Measurements from ENCODE around the gene GDNF.
"Not testable (repeated sequence)": the region's sequence is repeated elsewhere in the genome, so short reads cannot be mapped to it uniquely, and the experiment has no call there.

GDNF gene

DNA sequence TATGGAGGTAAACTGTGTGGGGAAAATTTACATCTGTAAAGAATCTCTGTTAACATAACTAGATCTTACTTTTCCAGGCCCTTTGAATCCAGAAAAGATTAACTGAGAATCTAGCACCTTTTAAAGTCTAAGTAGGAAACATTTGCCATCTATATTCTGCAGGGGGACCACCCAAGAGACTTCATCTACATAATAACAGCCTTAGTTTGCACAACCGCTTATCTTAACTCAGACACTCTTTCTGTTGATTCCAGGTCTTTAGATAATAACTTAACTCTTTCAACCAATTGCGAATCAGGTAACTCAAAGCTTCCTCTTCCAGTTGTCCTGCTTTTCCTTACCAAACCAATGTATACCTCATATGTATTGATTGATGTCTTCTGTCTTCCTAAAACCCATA is 53.4 kb downstream of the GDNF start:
- no peak for DNase-seq (ENCODE audit: low spot score)

DNA sequence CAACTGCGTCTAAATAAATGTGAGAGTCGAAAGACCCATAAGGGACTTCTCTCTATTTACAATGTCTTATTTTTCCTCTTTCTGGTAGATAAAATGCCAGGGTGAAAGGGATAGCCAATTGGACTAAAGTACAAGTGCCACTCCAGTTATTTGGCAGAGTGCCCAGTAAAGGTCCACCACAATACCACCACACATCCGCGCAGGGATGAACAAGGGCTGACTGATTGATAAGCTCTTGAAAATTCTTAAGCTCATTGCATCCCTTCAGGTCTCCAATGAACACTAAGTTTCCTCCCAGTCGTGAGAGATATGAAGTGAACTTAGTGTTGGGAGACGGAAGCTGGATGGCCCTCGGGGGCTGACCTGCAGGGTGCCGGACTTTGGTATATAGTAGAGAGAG is 58.4 kb downstream of the GDNF start:
- DNase-seq (ENCODE audit: low spot score) = not testable (repeated sequence)

DNA sequence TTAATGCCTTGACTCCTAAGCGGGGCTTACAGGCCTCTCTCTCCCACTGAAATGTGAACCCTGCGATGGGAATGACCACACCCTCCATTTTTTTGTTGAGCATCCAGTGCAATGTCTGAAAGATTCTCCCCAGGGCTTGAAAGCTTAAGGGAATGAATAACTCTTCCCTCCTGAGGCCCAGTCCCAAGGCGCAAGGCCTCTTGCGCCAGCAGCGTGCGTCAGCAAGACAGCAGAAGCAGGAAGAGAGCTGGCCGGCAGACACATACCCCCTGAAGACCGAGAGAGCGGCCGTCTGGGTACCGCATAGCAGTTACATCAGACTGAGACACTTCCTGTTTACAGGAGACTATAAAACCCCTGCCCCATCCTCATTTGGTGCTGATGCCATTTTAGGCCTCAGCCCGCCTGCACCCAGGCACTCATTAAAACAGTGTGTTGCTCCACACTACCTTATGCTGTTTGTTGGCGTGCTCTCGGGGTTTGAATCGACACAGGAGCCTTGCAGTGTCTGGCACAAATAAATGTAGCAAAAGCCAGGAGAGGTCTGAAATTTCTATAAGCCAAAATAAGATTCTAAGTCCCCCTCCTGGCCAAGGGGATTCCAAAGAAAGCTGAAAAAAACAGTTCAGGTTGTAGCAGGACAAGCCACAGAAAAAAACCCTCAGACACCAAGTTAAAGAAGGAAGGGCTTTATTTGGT is 62.3 kb downstream of the GDNF start:
- no peak for DNase-seq (ENCODE audit: low spot score)

DNA sequence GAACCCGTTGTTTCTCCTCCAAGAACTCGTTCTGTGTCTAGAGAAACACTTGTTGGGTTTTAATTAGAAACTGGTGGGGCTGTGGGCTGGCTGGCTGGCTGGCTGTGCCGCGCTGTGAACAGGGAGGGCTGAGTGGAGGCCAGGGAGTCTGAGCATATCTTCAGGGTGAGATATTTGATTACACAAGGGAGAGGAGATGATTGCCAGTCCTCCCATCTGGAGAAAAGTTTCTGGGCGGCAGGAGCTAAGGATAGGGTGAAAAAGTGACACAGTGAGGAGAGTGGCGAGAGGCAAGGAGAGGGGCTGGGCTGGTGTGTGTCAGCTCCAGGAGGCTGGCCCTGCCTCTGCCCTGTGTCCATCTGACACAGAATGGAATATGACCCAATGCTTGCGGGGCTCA is 63.0 kb downstream of the GDNF start:
- no peak for DNase-seq (ENCODE audit: low spot score)

DNA sequence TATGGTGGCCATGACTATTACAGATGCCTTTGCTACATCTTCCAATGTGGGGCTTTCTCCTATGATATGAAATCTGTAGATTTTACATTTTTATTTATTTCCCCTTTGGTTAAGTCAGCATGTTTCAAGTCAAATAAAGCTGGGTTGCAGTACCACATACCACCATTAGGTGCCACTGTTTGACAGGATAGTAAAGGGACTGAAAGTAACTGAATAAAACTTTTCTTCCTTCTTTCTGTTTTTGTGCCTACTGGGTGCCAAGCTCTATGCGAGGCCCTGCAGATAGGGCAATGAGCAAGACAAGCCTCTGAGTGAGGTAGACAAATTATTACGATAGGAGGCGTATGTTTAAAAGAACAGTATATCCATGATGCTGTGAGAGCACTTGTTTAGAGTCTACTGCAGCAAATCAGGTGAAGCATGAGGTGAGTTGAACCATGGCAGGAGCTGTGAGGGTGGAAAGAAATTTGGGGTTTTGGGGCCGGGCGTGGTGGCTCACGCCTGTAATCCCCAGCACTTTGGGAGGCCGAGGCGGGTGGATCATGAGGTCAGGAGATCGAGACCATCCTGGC is 64.8 kb downstream of the GDNF start:
- DNase-seq (ENCODE audit: low spot score) = peak; percentile 33

DNA sequence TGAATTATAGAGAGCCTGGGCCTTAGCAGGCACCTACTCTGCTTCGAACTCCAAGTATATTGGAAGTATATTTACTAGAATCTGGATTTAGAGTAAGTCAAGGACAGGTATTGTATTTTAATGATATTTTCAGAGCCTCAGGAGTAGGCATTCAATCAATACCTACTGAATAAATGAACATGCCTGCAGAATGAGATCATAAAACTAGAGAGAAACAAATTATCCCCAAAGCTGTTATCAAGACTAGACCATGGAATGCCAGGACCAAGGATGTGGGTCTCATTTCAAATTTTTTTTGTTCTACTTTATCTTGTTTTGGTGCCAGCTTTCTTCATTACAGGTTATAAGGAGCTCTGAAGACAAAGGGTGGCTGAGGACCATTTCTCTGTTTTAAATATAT is 66.0 kb downstream of the GDNF start:
- no peak for DNase-seq (ENCODE audit: low spot score)

DNA sequence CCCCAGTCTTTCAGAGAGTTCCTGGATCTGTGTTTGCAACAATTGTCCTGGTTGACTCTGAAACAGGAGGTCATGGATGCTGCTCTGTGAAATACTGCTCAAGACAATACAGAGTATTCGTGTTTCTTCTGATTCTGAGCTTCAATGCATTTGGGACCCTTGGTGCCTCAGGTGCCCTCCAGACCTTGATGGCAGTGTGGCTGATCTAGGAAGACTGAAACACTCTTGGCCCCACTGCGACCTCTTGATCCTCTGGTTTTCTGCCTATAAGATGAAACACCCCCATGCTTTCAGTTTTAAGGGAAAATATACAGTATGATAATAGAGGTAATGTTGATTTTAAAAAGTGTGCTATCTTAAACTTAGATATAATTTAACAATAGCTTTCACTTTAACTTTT is 67.6 kb downstream of the GDNF start:
- no peak for DNase-seq (ENCODE audit: low spot score)

DNA sequence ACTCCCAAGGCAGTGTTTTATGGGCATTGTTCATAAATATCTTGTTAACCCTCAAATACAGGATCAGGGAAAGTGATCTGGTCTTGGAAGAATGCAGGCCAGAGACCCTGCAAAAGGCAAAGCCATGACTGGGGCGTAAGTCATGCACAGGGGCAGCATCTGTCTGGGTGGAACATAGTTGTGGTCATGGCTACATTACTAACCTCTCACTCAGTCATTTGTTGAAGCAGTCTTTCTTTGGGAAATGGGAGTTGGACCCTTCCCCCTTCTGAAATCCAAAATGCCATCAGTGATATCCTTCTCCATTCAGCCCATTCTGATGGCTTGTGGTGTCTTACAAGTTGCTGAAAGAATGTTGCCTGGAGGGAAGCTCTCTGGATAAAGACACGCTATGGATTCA is 68.1 kb downstream of the GDNF start:
- no peak for DNase-seq (ENCODE audit: low spot score)

DNA sequence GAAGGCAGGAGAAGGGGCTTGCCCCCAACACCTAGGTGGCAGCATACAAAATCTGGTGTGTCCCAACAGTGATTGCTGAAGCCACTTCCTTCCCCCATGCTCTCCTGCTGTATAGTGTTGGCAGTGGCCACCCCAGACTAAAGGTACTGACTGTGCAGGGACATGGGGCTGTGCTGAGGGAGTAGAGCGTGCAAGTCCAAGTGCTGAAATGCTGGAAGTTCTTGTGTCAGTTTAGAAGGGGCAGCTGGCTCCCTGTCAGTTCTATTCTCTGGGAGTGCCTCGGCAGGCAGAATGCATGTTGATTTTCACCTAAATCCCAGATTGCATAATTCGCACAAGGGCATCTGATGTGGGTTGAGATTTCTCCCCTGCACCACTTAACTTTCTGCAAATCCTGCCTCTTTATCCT is 68.6 kb downstream of the GDNF start:
- no peak for DNase-seq (ENCODE audit: low spot score)

DNA sequence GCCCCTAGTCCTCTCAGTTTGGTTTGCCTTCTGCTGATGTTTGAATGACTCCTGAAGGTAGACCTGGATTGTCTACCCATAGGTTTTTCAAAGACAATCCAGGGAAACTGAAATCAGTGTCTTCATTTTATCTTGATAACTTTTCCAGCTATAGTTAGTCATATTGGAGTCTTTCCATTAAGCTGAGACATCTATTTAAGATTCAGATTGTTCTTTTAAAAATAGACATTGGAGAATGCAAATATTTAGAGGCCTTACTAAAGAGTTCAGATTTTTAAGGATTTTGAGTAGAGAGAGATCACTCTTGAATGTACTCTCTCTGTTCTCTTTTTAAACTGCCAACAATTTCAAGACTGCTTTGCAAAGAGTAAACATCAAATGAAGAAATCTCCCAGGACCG is 69.1 kb downstream of the GDNF start:
- DNase-seq (ENCODE audit: low spot score) = no peak

DNA sequence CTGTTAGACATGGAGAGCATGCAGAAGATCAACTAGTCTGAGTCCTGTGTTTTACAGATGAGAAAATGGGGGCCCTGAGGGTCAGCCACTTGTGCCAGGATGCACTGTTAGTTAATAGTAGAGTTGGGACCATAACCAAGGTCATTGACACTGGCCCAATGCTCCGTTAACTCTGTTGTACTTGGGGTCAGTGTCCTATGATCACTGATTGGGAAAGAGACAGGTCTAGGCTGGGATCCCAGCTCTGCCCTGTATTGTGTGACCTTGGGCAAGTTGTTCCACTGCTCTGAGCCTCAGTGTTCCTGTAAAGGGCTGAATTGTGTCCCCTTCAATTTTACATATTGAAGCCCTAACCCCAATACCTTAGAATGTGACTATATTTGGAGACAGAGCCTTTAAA is 70.0 kb downstream of the GDNF start:
- DNase-seq (ENCODE audit: low spot score) = no peak

DNA sequence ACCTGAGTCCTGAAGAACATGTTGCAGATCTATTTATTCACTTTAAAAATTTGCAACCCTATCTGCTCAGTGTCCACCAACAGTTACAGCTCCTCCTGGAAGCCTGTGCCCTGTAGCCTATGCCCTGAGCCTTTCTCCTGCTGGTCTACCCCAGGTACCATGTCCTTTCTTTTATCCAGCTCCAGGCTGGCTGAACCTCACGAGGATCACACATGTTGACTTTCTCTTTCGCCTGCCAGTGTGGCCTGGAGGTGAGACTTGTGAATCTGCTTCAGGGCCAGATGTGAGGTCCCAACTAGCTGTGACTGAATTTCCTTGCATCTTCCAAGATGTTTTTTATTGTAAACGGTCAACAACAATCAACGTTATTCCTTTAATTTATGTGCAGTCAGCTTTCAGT is 70.7 kb downstream of the GDNF start:
- no peak for DNase-seq (ENCODE audit: low spot score)

DNA sequence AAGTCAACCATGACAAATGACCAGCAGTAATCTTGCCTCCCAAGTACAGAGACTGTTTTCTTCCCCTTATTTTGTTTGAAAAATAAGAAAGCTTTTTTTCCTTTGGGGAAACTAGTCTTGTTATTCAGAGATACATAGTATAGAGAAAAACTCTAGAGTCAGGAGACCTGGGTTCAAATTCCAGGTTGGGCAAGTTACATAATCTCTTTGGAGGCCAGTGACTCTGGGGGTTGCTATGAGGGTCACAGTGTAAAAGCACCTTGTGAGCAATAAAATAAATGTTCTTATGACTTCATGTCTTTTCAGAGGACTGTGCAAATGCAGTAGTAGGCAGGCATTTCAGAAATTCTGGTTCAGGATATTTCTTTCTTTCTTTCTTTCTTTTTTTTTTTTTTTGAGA is 71.5 kb downstream of the GDNF start:
- no peak for DNase-seq (ENCODE audit: low spot score)

DNA sequence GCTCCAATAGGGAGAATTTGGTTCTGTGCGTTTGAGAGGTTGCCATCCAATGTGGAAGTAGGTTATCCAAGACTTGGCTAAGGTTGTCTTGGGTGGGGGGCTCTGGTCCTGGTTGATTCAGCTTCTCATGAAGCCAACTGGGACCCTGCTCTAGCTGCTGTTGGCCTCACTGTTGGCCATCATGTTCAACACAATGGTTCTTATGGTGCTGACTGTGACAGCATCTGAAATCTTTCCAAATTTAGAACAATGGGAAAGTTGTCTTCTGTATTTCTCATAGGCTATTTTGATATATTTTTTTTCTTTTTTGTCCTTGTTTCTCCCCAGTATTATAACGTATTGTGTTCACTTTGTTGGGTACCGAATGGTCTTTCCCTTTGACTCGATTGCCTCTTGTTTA is 71.9 kb downstream of the GDNF start:
- DNase-seq (ENCODE audit: low spot score) = no peak

DNA sequence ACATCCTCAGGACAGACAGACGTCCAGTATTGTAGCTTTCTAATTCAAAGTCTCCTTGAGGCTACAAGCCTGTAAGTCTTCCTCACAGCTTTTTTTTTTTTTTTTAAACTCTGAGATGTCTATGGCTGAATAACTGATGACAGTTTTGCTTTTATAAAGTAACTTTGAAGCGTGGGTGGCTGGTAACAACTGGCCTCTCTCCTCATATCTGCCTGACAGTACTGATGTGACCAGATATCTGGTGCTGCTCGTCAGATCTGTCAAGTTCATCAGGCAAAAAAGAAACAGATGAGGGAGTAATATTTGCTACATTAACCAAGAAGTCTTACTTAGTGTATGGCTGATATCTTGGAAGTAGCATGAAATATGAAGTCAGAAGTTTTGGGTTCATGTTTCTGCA is 72.6 kb downstream of the GDNF start:
- no peak for DNase-seq (ENCODE audit: low spot score)
